Transverse colon (tissue), 4 donors: ENCODE data around the gene TLCD3B. TPM values are rescaled to one million over a fixed set of nuclear protein-coding genes. Genes with fewer than 3 reads are reported as not detected.
A peak's percentile ranks its signal among the peaks of the same experiment; 100 is the strongest.

ENCODE experiments used
- DNase-seq: peaks from one replicate; pipeline ENCODE4 v3.0.0-alpha.2; 2019
- H3K27ac ChIP-seq, 4 donors: fragments of 200-600 bp; sonication (generic); 2 replicates each; pipeline ENCODE4 v1.5.1; 2016 to 2018; ENCODE audit warnings: inconsistent platforms in 4 of 4
- H3K27me3 ChIP-seq: fragments of 200-600 bp; sonication (generic); 2 replicates; pipeline ENCODE4 v1.5.1; 2017; ENCODE audit warnings: inconsistent platforms
- H3K36me3 ChIP-seq, 4 donors: fragments of 200-600 bp; sonication (generic); 2 replicates each; pipeline ENCODE4 v1.5.1; 2017 to 2019; ENCODE audit warnings: inconsistent platforms in 4 of 4
- H3K4me1 ChIP-seq, 4 donors: fragments of 200-600 bp; sonication (generic); 2 replicates each; pipeline ENCODE4 v1.5.1; 2017 to 2020; ENCODE audit warnings: inconsistent platforms in 4 of 4
- H3K4me3 ChIP-seq, 4 donors: fragments of 200-600 bp; sonication (generic); 1 replicate in 1 of 4; 2 replicates in 3 of 4; pipeline versions ENCODE4 v1.5.1 to v1.6.1; 2017 to 2019; ENCODE audit warnings: inconsistent platforms in 4 of 4
- H3K9me3 ChIP-seq, 2 donors: fragments of 200-600 bp; sonication (generic); 2 replicates each; pipeline ENCODE4 v1.5.1; 2017 to 2019; ENCODE audit warnings: inconsistent platforms in 2 of 2
- CTCF ChIP-seq, 5 experiments: fragments of 200-600 bp in 3 of 5; fragments of 450-650 bp in 2 of 5; sonication (generic) in 3 of 5; IDR thresholded peaks; 1 replicate in 2 of 5; 2 replicates in 3 of 5; pipeline ENCODE4 v1.5.1; 2016 to 2017; ENCODE audit warnings: antibody characterized with exemption in 5 of 5, inconsistent platforms in 3 of 5, mild to moderate bottlenecking in 2 of 5, moderate library complexity in 1 of 5
- EP300 ChIP-seq: sonication (generic); formaldehyde crosslinking; IDR thresholded peaks from one replicate; pipeline ENCODE4 v1.6.1; 2017; ENCODE audit warnings: antibody characterized with exemption, low read depth
- POLR2A ChIP-seq: fragments of 450-650 bp; IDR thresholded peaks from one replicate; pipeline ENCODE4 v1.6.1; 2016; ENCODE audit warnings: antibody characterized with exemption, mild to moderate bottlenecking, moderate library complexity
- POLR2AphosphoS5 ChIP-seq, 3 donors: sonication (generic); formaldehyde crosslinking; IDR thresholded peaks; one replicate each; pipeline ENCODE4 v1.6.1; 2016; ENCODE audit warnings: antibody characterized with exemption in 3 of 3
- WGBS, 2 donors: methylation state at CpG; one replicate each; pipeline ENCODE4 v1.1.5; 2018; ENCODE audit warnings: low coverage in 1 of 2; 5-methylcytosine and 5-hydroxymethylcytosine counted together
- in situ Hi-C, 4 donors: fragments of 200-750 bp; cut with MboI; loops; one replicate each; pipeline versions ENCODE4 v1.15.0 to v1.15.1; 2017; ENCODE audit warnings: low sequenced_read_pairs in 3 of 4, low pct_ligation_motif_present in 1 of 4, low pct_unique_long_range_greater_than_20kb in 1 of 4
- intact Hi-C: fragments of 100-400 bp; cut with DNase I; formaldehyde crosslinking; loops from one replicate; pipeline ENCODE4 v1.15.1; 2023; ENCODE audit warnings: low total_unique reads
- total RNA-seq, 4 donors: library from RNA; depleted of rRNA; stranded (reverse); fragments of >200 nt; gene quantifications; one replicate each; pipeline ENCODE4 v1.1.0, GENCODE V29; 2016

TLCD3B gene
- total RNA-seq, 4 donors from 2014 or later = not detected

GRCh38 chr16:30063893-30064728 is 33.0 kb upstream of the TLCD3B start:
- H3K4me1 ChIP-seq = peaks cover 33 to 48% (median 41%) of the 10 kb centered on the region in 4 donors
- intact Hi-C loops = no loop called here
- no peaks in the 10 kb centered on the region for H3K9me3 ChIP-seq
- TF ChIP-seq CTCF (IDR thresholded peaks at IDR 0.05) = peak in 3 of 5 experiments; percentile 15 to 23 (median 18)
- TF ChIP-seq POLR2A = peak; percentile 42
- TF ChIP-seq EP300 = no peak
- peak in 2 of 3 donors; percentile 64 to 65 for TF ChIP-seq POLR2AphosphoS5 (IDR thresholded peaks at IDR 0.05)
- H3K36me3 ChIP-seq = peaks cover 2 to 18% (median 9%) of the 10 kb centered on the region in 4 donors
- in situ Hi-C loops = no loop called here
- WGBS, 2 donors = 0 to 6% methylated on average over 1 to 25 of the region's 27 CpGs
- DNase-seq = peak; percentile 80
- H3K27me3 ChIP-seq = no peaks in the 10 kb centered on the region
- peak overlapping the region; percentile 91 to 99 (median 98) for H3K27ac ChIP-seq
- peak overlapping the region; percentile 47 to 94 (median 82) for H3K4me3 ChIP-seq

GRCh38 chr16:30063278-30063892 is 32.3 kb upstream of the TLCD3B start:
- WGBS, 2 donors = 59 to 71% methylated on average over 5 to 12 of the region's 12 CpGs
- Histone ChIP-seq H3K27ac (peak overlapping the region; percentile 91 to 99 (median 98)), H3K9me3 (no peaks in the 10 kb centered on the region), H3K36me3 (peaks cover 0 to 11% (median 5%) of the 10 kb centered on the region in 4 donors), H3K4me3 (peak overlapping the region; percentile 47 to 94 (median 82)), H3K4me1 (peaks cover 26 to 41% (median 33%) of the 10 kb centered on the region in 4 donors), H3K27me3 (no peaks in the 10 kb centered on the region)
- DNase-seq = no peak
- no peak for TF ChIP-seq EP300
- no peak for TF ChIP-seq CTCF (IDR thresholded peaks at IDR 0.05)
- no peak for TF ChIP-seq POLR2A
- TF ChIP-seq POLR2AphosphoS5 (IDR thresholded peaks at IDR 0.05) = no peak
- in situ Hi-C loops (no loop called here), intact Hi-C loops (no loop called here)

- 76% methylated on average over 2 of the region's 2 CpGs; no CpG with 5 or more reads in 1 of the 2 donors for WGBS, 2 donors
- DNase-seq = no peak
- peaks cover 10 to 21% (median 16%) of the 10 kb centered on the region in 4 donors for H3K4me1 ChIP-seq
- H3K27ac ChIP-seq = no peak overlapping the region
- H3K9me3 ChIP-seq = no peaks in the 10 kb centered on the region
- H3K27me3 ChIP-seq = no peaks in the 10 kb centered on the region
- no peak overlapping the region for H3K4me3 ChIP-seq
- intact Hi-C loops = no loop called here
- in situ Hi-C loops = no loop called here
- TF ChIP-seq POLR2A (no peak), CTCF (IDR thresholded peaks at IDR 0.05) (no peak), EP300 (no peak), POLR2AphosphoS5 (IDR thresholded peaks at IDR 0.05) (no peak)
- H3K36me3 ChIP-seq = no peaks in the 10 kb centered on the region
Observed at GRCh38 chr16:30060836-30061554, 29.9 kb upstream of the TLCD3B start.

- no peak for DNase-seq
- intact Hi-C loops = no loop called here
- in situ Hi-C loops = no loop called here
Observed at GRCh38 chr16:30060346-30060745, 29.3 kb upstream of the TLCD3B start.

More at GRCh38 chr16:30060346-30060745, 29.3 kb upstream of the TLCD3B start:
- Histone ChIP-seq H3K4me1 (peaks cover 10 to 21% (median 16%) of the 10 kb centered on the region in 4 donors), H3K9me3 (no peaks in the 10 kb centered on the region), H3K27me3 (no peaks in the 10 kb centered on the region), H3K27ac (no peak overlapping the region), H3K4me3 (no peak overlapping the region), H3K36me3 (no peaks in the 10 kb centered on the region)
- TF ChIP-seq POLR2AphosphoS5 (IDR thresholded peaks at IDR 0.05) = no peak
- no peak for TF ChIP-seq EP300
- no peak for TF ChIP-seq POLR2A
- TF ChIP-seq CTCF (IDR thresholded peaks at IDR 0.05) = no peak
- 71 to 79% methylated on average over 2 to 4 of the region's 4 CpGs for WGBS, 2 donors
